Psoas muscle (tissue), 8 donors: ENCODE data around the gene LINC00632. TPM values are rescaled to one million over a fixed set of nuclear protein-coding genes. Genes with fewer than 3 reads are reported as not detected.
"Not testable (repeated sequence)": the region's sequence is repeated elsewhere in the genome, so short reads cannot be mapped to it uniquely, and the experiment has no call there.

ENCODE experiments used
- ATAC-seq, 4 donors: fragments of 200-7000 bp; cut with Tn5 transposase; one replicate each; pipeline ENCODE4 v1.9.1; 2020; ENCODE audit warnings: moderate library complexity in 3 of 4, mild to moderate bottlenecking in 2 of 4
- DNase-seq, 2 donors: peaks; one replicate each; pipeline ENCODE4 v3.0.0-alpha.2; 2020
- H3K27ac ChIP-seq: fragments of 200-600 bp; one replicate; pipeline ENCODE4 v1.8.0; 2022
- H3K27me3 ChIP-seq, 3 donors: fragments of 200-600 bp in 1 of 3; one replicate each; pipeline versions ENCODE4 v1.6.1 to v1.8.0; 2013 to 2022; ENCODE audit warnings: low read length in 2 of 3, mild to moderate bottlenecking in 2 of 3, moderate library complexity in 1 of 3; ENCODE audit not compliant: insufficient read depth in 3 of 3
- H3K36me3 ChIP-seq, 2 donors: fragments of 200-600 bp in 1 of 2; one replicate each; pipeline versions ENCODE4 v1.6.1 to v1.8.0; 2013 to 2022; ENCODE audit warnings: low read depth in 1 of 2, mild to moderate bottlenecking in 1 of 2, moderate library complexity in 1 of 2; ENCODE audit not compliant: insufficient read depth in 1 of 2
- H3K4me1 ChIP-seq: fragments of 200-600 bp; one replicate; pipeline ENCODE4 v1.8.0; 2022
- H3K4me3 ChIP-seq: fragments of 200-600 bp; one replicate; pipeline ENCODE4 v1.8.0; 2022; ENCODE audit warnings: mild to moderate bottlenecking
- H3K9me3 ChIP-seq: fragments of 200-600 bp; one replicate; pipeline ENCODE4 v1.8.0; 2022
- WGBS, 3 donors: extraction: QIAGEN DNeasy Blood & Tissue Kit; methylation state at CpG; one replicate each; pipeline versions ENCODE4 v1.1.6 to v1.1.7; 2013; 5-methylcytosine and 5-hydroxymethylcytosine counted together
- intact Hi-C, 2 donors: fragments of 100-400 bp; cut with DNase I; formaldehyde crosslinking; loops; one replicate each; pipeline versions ENCODE4 v1.11.0 to v1.14.2; 2022
- polyA plus RNA-seq, 3 donors: library from polyadenylated mRNA; stranded (reverse); fragments of 200-250 nt; gene quantifications; one replicate each; pipeline ENCODE4 v1.2.3, GENCODE V29; 2013
- total RNA-seq, 4 donors: library from RNA; stranded (reverse); fragmentation: NEBNext Ultra II Directional in 2 of 4; extraction: Animal tissue kit (Norgen Biotek cat#: 25700) in 2 of 4; gene quantifications; one replicate each; pipeline versions ENCODE4 v1.2.1 to v1.2.4, GENCODE V29; 2021 to 2023
- TF ChIP-seq, protein P1 (sequence below): fragments of 200-600 bp; IDR thresholded peaks from one replicate; pipeline ENCODE4 v1.8.0; 2022; ENCODE audit warnings: antibody characterized with exemption
- donor health status: healthy with polysubstance abuse.
- donor health status: DM: no; HTN: no; CAD: no; lungs with moderate emphysema.
- donor health status: Bipolar disorder and iron deficiency.
- donor health status: healthy.
- donor health status: DM: yes; HTN: yes; CAD: no.
- donor health status: DM: no; HTN: no; CAD: no.
- donor health status: DM: no; HTN: no; CAD: no.
- donor health status: DM: yes; HTN: yes; CAD: no.

The LINC00632 gene
- total and polyA plus RNA-seq, 7 donors, result 0.06 to 56.4 (median 28.5) TPM

DNA sequence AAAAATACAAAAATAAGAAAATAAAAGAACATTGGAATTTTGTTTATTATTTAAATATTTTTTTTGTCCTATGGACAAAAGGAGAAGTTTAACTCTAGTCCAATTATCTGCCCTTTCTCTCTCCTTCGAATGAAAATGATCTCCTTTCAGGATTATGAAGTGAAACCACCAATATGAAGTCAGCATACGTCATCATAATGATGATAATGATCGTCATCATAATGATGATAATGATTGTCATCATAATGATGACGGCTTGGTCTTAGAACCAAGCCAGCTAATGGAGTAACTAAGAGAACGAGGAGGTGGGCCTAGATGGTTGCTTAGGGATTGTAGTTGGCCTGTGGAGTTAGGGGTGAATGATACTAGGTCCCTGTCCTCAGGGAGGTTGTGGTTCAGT lies 21.9 kb upstream of the LINC00632 start:
- 72 to 86% (median 84%) methylated on average over 5 of the region's 5 CpGs for WGBS, 3 donors
- intact Hi-C loops, result no loop called here

DNA sequence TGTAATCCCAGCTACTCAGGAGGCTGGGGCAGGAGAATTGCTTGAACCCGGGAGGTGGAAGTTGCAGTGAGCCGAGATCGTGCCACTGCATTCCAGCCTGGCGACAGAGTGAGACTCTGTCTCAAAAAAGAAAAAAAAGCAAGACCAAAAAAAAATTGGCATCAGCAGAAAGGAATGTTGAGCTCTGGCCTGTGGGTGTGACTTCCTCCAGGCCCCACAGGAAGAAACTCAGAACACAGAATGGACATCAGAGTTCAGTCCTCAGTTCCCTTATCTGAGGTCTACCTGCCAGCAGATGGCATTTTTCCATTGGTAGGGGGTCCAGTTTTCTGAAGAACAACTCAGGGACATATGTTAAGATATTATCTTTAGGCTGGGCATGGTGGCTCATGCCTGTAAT lies 18.0 kb upstream of the LINC00632 start:
- H3K27me3 ChIP-seq, intact Hi-C loops, H3K27ac ChIP-seq, H3K4me3 ChIP-seq, DNase-seq, H3K4me1 ChIP-seq, H3K36me3 ChIP-seq, ATAC-seq, H3K9me3 ChIP-seq: not testable (repeated sequence)
- 27 to 61% (median 31%) methylated on average over 4 of the region's 4 CpGs for WGBS, 3 donors

More for the DNA sequence above, 21.9 kb upstream of the LINC00632 start:
- Histone ChIP-seq H3K4me1 (no peaks in the 10 kb centered on the region), H3K9me3 (no peaks in the 10 kb centered on the region), H3K4me3 (no peak overlapping the region), H3K36me3 (no peaks in the 10 kb centered on the region), H3K27me3 (no peaks in the 10 kb centered on the region), H3K27ac (no peak overlapping the region)
- TF ChIP-seq, protein P1, sequence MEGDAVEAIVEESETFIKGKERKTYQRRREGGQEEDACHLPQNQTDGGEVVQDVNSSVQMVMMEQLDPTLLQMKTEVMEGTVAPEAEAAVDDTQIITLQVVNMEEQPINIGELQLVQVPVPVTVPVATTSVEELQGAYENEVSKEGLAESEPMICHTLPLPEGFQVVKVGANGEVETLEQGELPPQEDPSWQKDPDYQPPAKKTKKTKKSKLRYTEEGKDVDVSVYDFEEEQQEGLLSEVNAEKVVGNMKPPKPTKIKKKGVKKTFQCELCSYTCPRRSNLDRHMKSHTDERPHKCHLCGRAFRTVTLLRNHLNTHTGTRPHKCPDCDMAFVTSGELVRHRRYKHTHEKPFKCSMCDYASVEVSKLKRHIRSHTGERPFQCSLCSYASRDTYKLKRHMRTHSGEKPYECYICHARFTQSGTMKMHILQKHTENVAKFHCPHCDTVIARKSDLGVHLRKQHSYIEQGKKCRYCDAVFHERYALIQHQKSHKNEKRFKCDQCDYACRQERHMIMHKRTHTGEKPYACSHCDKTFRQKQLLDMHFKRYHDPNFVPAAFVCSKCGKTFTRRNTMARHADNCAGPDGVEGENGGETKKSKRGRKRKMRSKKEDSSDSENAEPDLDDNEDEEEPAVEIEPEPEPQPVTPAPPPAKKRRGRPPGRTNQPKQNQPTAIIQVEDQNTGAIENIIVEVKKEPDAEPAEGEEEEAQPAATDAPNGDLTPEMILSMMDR, result no peak
- ATAC-seq, result no peak
- DNase-seq, result no peak

DNA sequence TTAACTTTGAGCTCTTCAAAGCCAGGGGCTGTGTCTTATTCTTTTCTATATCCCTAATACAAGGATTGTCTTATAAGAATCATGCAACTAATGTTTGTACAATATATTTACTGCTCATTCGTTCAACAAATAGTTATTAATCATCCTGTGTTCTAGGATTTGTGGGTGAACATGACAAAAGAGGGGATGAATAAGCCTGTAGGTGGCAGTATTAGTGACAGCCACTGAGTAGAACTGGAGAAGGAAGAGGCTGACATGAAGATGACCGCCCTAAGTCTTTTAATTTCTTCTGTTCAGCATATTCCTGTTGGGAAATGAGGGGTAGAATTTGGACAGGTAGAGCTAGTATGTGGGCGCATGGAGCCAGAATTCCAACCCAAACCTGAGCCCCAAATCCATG lies 11.9 kb upstream of the LINC00632 start:
- DNase-seq, result no peak
- intact Hi-C loops, result no loop called here

DNA sequence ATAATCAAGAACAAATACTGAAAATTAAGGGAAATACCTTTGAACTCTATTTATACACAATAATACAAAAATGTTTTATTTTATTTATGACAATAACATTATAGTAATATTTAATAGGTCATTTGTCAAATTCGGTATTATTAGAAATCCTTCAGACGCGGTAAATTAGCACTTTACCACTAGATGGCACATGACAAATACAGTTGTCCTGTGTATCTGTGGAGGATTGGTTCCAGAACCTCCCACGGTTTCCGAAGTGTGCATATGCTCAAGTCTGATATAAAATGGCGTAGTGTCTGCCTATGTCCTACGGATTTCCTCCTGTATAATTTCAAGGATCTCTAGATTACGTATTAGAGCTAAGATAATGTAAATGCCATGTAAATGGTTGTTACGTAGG lies 8.1 kb upstream of the LINC00632 start:
- WGBS, 3 donors, result 20 to 36% (median 21%) methylated on average over 9 of the region's 9 CpGs
- Histone ChIP-seq H3K4me1 (no peaks in the 10 kb centered on the region), H3K27ac (no peak overlapping the region), H3K36me3 (no peaks in the 10 kb centered on the region), H3K27me3 (no peaks in the 10 kb centered on the region), H3K9me3 (no peaks in the 10 kb centered on the region), H3K4me3 (no peak overlapping the region)
- TF ChIP-seq, protein P1, result no peak
- no peak for ATAC-seq
- no peak for DNase-seq
- intact Hi-C loops, result no loop called here

More for the DNA sequence above, 11.9 kb upstream of the LINC00632 start:
- no peaks in the 10 kb centered on the region for H3K4me1 ChIP-seq
- no peak for ATAC-seq
- peaks cover 0 to 6% (median 0%) of the 10 kb centered on the region in 3 donors for H3K27me3 ChIP-seq
- no peak overlapping the region for H3K27ac ChIP-seq
- TF ChIP-seq, protein P1, result no peak
- no peaks in the 10 kb centered on the region for H3K36me3 ChIP-seq
- 60 to 69% (median 64%) methylated on average over 3 of the region's 3 CpGs for WGBS, 3 donors
- H3K4me3 ChIP-seq, result no peak overlapping the region
- H3K9me3 ChIP-seq, result no peaks in the 10 kb centered on the region

DNA sequence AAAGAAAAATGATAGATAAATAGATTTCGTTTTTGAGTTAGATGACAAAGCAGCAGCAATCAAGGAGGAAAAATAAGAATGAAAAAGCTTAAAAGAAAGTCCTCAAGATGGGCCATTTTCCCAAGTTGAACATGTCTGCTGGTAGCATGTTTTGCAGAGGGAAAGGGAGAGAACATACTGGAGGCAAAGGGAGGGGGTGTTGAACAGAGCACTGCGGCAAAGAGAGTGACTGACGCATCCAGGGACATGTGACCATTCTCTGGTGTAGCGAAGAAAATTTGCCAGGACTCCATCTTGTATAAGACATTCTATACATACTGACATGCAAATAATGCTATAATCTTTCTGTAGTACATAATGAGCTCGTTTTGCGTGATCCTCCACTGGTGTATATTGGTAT lies 1.2 kb downstream of the LINC00632 start:
- no peaks in the 10 kb centered on the region for H3K4me1 ChIP-seq
- 38 to 47% (median 45%) methylated on average over 6 of the region's 6 CpGs for WGBS, 3 donors
- peaks cover 0 to 39% (median 2%) of the 10 kb centered on the region in 3 donors for H3K27me3 ChIP-seq
- no peak for ATAC-seq
- no peaks in the 10 kb centered on the region for H3K9me3 ChIP-seq
- no peak for DNase-seq
- no peak overlapping the region for H3K4me3 ChIP-seq
- H3K27ac ChIP-seq, result no peak overlapping the region
- H3K36me3 ChIP-seq, result no peaks in the 10 kb centered on the region
- TF ChIP-seq, protein P1, result no peak
- intact Hi-C loops, result no loop called here
